ENCODE measurements around the gene BNC2.

Gene BNC2

DNA sequence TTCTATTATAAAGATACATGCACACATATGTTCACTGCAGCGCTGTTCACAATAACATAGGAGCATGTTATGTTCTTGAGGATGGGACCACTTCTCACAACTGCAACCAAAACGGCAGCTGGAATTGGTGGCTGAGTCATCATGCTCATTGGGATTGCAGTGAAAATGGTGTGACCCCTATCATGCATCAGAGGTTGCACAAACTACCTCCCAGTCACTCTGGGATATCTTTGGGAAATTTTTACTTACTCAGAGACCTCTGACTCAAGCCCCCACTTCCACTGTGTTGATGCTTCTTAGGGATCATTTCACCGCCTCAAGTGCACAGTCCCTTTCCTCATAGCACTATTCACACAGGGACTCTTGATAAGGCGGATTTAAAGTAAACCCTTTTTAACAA, 474.1 kb downstream of the BNC2 start:
- no peak for DNase-seq

DNA sequence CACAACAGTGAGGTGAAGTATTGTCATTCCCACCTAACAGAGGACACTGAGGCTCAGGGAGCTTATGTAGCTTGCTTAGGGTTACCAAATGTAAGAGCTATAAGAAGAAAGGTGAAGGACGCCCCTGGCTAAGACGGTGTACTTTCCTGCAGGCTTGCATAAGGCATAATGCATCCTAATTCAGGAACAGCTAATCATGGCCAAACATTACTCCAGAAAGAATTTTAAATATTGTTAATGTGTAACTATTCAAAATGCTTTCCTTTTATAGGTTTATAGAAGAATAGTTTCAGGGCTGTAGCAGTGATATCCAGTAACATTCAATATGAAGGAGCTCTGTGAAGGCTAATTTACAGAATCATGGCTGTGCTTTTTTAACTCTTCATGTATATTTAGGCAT, 479.1 kb downstream of the BNC2 start:
- peak; percentile 7 for DNase-seq

GRCh38 chr9:16387382-16387781, 483.1 kb downstream of the BNC2 start:
- peak; percentile 9 for DNase-seq

DNA sequence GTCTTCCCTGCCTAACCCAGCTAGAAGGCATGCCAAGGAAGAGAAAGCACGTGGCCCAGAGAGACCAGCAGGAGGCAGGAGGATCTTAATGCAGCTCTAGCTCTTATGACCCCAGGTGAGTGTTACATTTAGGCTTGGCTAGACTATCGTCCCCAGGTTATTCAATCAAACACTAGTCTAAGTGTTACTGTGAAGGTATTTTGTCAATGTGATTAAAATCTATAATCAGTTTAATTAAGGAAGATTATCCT, 483.7 kb downstream of the BNC2 start:
- peak; percentile 25 for DNase-seq

GRCh38 chr9:16386007-16386826, 484.3 kb downstream of the BNC2 start:
- DNase-seq = peak; percentile 30

- no peak for DNase-seq
Measured at GRCh38 chr9:16385590-16385989, 484.9 kb downstream of the BNC2 start.

DNA sequence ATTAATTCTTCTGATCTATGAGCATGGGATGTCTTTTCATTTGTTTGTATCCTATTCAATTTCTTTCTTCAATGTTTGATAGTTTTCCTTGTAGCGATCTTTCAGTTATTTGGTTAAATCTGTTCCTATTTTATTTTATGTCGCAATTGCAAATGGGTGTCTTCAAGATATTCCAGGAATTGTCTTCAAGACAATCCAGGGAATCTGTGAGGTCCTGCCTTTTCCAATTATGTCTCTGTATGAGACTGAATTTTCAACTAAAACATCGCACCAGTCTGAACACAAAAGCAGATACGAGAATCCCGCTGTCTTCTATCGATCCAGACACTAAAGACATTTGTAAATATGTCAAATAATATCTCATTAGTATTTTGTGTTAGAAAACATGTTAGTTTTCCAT, 485.5 kb downstream of the BNC2 start:
- DNase-seq = no peak

DNA sequence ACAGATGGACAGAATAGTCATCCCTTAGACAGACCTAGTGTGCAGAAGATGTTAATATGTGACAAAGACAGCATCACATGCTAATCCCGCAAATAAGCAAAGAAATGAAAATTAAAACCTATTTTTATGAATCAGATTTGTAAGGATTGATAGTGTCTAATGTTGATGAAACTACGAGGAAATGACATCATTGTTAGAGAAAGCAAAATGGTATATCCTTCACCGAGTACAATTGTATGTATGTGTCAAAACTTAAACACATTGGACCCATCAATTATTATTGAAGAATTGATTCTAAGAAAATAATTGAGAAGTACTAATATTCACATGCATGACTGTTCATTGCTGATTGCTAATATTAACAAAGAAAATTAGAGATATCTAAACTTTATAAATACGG, 493.2 kb downstream of the BNC2 start:
- no peak for DNase-seq

DNA sequence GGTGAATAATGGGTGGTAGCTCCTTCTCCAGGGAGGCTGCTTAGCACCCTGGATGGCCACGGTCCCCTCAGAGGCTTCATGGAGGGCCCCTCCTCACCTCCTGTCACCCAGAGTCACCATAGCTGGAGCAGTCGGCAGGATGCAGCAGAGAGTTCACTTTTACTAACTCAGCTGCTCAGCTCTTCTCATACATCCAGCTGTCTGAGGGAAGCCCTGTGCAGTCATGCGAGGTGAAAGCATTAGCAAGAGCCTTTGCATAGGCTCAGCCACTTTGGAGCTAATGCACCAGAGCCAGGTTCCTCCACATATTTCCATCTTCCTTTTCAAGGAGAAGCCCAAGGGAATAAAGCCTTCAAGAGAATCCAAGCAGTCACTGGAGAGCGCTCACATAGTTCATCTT, 499.2 kb downstream of the BNC2 start:
- no peak for DNase-seq

DNA sequence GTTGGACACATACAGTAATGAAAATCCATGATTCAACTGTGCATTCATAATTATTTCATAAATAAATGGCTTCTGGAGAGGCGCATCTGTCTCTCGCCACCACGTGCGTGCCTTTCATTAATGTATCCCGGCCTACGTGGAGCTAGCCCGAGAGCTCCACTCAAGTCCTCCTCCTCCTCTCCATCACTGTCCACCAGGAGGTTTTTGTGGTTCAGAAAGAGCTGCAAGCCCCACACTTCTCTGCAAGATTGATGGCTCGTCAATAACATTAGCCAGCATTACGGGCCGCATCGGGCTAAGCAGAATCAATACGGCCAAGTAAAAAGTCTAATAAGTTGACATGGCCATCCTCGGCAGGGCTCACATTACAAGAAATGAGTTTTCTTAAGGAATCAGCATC, 499.8 kb downstream of the BNC2 start:
- DNase-seq = peak; percentile 16

DNA sequence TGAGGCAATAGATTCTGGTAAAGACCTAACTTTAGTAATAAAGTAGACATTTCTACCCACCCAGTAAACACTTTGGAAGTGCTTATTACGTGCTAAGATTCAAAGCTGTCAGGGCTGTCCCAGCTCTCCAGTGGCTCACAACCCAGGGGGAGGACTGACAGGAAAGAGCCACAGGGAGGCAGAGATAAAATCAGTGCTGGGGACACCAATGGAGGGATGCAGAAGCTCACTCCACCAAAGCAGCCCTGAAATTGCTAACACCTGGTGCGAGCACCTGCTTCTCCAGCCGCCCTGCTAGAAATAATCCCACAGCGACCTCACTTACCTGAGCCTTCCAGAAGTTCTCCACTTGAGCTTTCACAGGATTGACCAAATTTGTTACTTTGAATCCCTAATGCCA, 501.0 kb downstream of the BNC2 start:
- peak; percentile 67 for DNase-seq

GRCh38 chr9:16368237-16369087, 502.0 kb downstream of the BNC2 start:
- DNase-seq = peak; percentile 80

DNA sequence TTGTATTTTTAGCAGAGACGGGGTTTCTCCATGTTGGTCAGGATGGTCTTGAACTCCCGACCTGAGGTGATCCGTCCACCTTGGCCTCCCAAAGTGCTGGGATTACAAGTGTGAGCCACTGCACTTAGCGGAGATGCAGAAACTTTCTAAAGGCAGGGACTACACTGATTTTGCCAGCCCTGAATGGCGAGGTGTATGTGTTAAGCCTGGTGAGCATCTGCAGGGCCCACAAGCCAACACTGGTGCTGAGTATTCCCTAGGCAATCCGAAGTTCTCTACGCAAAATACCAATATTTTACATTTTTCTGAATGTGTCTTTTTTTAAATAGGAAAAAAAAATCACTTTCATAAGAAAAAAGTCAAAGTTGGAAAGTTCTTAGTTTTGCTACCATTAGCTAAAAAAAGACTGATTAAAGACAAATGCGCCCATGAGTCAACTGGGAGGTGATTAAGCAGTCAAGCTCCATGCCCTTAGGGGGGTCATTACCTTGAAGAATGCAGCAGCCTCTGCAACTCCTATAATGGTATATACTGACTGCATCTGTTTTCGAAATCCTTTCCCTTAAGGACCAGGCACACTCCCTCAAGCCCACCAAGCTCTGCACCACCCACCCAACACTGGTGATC, 502.8 kb downstream of the BNC2 start:
- DNase-seq = peak; percentile 92

GRCh38 chr9:16364347-16364746, 506.1 kb downstream of the BNC2 start:
- DNase-seq = peak; percentile 89

GRCh38 chr9:16363916-16364315, 506.6 kb downstream of the BNC2 start:
- DNase-seq = peak; percentile 80

- DNase-seq = peak; percentile 71
Measured at GRCh38 chr9:16363073-16363781, 507.2 kb downstream of the BNC2 start.

- no peak for DNase-seq
Measured at GRCh38 chr9:16361939-16362338, 508.5 kb downstream of the BNC2 start.

- no peak for DNase-seq
Measured at GRCh38 chr9:16361118-16361517, 509.4 kb downstream of the BNC2 start.

DNA sequence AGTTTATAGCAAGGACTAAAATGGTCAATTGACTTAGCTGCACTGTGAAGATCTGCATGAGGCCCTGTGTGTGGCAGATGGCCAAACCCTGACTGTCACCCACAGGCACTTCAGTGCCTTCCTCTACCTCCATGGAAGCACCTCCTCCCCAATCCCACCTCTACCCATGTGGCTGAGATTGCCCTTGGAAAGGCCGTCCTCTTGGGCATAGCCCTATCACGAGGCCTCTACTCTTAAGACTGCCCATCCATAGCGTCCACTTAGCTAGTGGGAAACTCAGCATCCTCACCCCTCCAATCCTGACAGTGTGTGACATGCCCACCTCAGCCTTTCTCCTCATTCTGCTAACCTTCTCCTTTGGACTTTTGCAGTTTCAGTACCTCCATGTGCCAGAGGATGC, 510.2 kb downstream of the BNC2 start:
- peak; percentile 19 for DNase-seq
